HG02759 (cell line): ENCODE data around the gene MRPL24.
A peak's percentile ranks its signal among the peaks of the same experiment; 100 is the strongest.

ENCODE experiments used
- ATAC-seq: cut with Tn5 transposase; IDR thresholded peaks from one replicate; pipeline ENCODE4 v1.9.1; 2021; ENCODE audit warnings: mild to moderate bottlenecking, moderate library complexity; ENCODE audit not compliant: unreplicated experiment

The MRPL24 gene

DNA sequence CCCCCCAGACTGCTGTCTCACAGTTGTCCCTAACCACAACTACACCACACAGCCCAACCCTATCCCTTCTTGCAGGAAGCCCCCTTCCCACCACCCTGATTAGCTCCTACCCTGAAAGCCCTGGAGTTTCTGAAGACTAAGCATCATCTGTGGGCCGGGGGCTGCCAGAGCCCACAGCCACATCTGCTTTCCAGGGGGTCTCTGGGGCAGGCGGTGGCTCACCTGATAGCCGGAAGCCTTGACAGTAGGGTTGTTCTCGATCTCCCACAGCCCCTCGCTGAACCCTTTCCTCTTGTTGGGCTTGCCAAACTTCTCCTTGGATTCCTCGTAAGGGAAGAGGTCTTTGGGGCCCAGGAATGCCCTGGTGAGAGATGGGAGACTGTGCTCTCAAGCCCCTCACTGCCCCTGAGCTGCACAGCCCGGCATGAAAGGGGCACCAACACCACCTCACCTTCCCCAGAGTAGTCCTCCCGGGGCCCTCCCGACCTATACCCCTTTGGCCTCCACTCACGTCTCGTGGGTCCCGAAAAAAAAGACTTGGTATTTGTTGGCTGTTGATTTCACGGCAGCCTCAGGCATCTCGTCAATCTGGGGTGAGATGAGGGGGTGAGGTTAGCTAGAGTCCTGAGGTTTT, 4.0 kb upstream of the MRPL24 start:
- no peak for ATAC-seq

DNA sequence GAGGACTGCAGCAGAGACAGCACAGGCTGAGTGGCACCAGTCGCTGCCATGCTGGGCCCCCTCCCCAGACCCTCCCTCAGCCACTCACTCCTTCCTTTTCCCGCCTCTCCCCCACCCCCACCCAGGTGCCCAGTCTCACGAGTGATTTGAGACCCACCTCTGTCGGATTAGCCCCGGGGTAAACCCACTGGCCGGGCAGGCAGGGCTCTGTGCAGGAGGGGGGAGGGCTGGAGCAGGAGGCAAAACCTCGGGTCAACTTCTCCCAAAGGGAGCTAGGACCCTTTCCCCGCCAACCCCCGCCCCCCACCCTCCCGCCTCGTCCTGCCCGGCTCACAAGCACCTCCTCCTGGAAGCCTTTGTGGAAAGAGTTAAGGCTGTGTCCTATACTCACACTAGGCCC, 3.5 kb upstream of the MRPL24 start:
- no peak for ATAC-seq

DNA sequence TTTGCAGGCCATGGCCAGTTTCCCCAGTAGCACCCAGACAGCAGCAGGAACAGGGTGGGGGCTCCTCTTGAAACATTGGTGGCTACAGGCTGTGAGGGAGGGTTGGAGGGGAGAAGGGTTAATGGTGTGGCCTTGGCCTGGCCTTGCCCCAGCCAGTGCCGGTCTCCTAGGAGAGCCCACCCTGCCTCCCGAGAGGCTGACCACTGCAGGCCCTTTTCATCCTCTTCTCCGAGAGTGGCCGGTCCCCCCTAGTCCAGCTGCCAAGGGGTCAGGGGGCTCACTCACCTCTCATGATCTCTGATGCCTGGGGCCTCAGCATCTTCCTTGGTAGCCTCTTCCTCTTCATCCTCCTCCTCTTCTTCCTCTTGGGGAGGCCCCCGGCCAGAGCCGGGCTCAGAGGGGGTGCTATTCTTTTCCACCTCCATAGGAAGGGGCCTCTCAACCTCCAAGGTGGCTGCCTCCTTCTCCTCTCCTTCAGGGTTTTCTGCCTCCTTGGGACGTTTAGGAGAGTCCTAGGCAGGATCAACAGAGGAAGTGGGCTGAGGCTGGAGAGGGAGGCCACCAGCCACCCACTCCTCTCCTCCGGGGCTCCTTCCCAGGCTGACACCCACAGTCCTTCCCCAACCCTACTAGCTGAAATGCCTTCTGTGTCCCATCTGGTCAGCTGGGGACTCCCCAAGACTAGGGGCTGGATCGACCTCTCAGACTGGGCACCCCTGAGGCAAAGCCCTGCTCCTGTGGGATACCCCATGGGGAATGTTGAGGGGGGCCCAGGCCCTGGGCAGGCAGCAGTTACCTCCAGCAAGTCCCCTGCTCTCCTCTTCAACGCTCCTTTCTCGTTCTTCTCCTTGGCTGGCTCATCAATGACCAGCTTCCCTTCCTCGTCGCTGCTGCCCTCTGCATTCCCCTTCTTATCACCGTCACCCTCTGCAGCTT, 2.7 kb upstream of the MRPL24 start:
- no peak for ATAC-seq

DNA sequence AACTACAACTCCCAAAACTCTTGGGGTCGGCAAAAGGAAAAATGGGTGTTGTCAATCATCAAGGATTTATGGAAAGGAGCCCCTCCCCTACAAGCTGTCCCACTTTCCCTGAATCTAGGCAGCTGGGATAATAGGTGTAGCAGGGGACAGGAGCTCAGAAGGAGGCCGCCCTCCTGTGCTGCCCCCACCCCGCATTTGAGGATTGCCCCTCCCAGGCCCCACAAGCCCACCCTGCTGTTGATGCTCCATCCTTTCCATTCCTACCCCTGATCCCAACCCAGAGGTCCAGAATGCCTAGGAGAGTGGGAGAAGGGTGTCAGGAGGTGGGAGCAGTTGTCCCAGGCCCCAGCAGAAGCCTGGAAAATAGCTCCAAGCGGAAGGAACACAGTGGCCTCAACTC, 1.9 kb upstream of the MRPL24 start:
- no peak for ATAC-seq

DNA sequence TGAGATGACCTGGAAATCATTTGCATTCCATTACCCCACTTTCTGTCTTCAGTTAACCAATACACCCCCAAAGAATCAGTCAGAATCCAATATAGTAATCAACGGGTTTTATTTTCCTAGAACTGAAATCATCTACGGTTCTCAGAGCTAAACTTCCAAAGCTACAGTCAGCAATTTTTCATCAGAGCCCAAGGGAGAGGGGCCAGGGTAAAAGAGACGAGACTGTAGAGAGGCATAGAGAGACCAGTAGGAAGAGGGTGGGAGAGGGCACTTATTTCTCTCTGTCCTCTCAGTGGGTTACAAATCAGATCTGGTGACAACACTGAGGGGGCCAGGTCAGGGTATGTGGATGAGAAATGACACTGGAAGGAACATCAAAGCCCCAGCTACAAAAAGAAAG, 1.1 kb upstream of the MRPL24 start:
- no peak for ATAC-seq

DNA sequence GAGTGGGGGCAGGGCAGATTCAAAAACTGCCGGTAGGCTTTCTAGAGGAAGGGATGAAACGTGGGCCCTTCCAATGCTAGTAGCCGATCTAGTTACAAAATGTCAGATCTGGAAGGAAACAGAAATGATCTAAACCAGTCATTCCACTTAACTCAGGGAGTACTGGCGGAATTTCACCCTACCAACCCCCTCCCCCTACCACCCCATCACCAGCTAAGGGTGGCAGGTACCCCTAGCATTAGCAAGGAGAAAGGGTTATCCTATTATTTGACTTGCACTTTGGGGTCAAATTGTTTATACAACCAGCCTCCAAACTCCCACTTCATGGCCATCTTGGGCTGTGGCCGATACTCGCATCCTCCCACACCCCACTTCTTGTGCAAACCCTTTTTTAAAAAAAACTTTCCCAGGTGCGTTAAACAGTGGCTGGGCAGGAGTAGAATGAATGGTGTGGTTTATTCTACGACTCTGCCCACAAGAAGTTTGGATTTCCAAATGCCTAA, 644 bp upstream of the MRPL24 start:
- ATAC-seq = no peak

DNA sequence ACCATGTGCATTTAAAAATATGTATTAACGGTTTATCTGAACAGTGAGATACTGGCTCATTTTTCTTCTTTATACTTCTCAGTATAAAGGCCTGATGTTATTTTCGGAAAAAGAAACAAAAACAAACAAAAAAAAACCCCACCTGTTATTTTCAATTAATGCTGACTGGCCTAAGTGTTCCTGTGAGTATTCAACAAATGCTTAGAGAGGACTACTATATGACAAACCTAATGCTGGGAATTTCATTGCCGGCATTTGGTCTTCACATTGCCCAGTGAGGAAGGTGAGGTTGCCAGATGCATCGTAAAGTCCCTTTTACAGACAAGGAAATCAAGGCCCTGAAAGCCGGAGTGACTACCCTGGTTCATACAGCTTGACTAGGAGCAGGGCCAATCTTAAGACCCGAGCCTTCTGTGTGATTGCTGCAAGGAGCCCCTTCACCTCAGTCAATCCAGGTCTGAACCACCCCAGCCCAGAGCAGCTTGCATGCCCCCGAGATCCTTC, 599 bp downstream of the MRPL24 start:
- no peak for ATAC-seq

DNA sequence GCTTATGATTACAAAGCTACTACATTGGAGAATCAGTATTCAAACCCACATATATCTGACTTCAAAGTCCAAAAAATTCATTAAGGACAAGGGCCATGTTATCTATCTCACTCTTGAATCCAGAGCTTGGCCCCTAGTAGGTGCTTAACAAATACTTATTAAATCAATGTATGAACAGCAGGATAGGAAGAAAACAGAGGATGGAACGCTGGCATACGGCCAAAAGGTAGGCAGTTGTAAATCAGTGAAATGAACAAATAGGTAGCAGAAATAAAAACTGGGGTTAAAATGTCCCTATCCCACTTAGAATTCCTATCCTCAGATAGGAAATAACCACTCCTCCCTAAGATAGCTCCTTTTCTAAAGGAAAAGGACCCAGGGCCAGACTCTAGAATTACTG, 2.0 kb downstream of the MRPL24 start:
- no peak for ATAC-seq

DNA sequence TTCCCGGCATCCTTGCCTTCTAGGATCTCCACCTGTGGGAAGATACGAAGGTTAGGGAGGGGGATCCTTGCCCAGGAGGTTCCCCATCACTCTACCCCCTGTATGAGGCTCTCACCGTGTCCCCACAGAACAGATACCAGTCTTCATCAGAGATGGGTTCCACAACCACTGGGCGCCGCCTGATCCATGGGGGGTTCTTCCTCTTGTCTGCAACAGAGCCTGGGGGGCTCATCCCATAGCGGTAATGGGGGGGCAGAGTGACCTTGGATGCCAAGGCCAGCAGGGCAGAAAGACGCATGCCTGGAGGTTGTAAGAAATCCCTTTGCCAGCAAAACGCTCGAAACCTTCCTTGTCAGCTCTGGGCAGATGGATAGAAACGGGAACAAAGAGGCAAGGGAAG, 2.5 kb downstream of the MRPL24 start:
- no peak for ATAC-seq

DNA sequence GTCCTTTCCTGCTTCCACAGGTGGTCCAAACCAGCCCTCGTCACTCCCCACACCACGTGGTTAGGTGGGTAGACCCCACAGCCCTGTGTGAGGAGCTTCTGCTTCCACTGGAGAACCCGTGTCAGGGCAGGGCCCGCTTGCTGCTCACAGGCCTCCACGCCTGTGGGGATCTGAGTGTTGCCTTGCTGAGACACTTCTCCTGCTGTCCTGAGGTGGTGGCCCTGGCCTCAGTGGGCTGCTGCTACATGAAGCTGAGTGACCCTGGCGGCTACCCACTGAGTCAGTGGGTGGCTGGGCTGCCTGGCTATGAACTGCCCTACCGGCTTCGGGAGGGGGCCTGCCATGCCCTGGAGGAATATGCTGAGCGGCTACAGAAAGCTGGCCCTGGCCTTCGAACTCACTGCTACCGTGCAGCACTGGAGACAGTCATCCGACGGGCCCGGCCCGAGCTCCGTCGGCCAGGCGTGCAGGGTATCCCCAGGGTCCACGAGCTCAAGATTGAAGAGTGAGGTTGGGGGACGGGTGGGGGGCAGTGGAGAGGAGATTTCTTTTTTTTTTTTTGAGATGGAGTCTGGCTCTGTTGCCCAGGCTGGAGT, 6.8 kb downstream of the MRPL24 start:
- ATAC-seq = no peak

DNA sequence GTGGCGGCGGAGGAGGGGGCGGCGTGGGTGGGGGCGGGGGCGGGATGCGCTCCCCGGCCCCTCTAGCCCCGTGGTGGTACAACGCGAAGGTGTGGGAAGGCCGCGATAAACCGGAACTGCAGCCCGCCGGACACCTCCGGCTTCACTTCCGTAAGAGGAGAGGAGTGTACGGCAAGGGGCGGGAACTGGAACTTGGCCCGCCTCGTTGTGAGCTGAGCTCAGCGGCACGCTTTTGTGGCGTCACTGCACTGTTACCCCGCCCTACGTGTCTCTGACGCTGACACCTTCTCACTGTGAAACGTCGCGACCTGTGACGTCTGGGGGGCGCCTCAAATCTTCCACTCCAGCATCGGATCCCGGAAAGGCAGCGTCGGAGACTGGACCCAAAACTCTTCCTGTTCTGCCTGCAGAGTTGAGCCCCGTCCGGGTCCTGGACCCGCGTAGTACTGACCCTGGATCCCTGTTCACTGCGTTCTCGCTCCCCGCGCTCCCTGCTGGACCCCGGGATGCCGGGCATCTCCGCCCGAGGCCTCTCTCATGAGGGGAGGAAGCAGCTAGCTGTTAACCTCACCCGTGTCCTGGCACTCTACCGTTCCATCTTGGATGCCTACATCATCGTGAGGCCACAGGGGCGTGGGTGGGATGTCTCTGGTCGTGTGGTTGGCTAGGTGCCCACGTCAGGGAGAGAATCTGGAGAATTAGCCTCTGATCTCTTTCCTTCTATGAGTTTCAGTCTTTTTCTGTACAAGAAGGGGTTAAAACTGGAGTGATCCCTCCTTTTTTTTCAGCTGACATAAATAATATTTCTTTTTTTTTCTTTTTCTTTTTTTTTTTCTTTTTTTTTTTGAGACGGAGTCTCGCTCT, 12.1 kb downstream of the MRPL24 start, which contains the start of gene ISG20L2:
Gene ISG20L2 (minus strand): TSS at position 168 of the 864 bp plus-strand sequence. CDS start 1,114 bp downstream, outside the sequence.
- peak; percentile 91 for ATAC-seq

DNA sequence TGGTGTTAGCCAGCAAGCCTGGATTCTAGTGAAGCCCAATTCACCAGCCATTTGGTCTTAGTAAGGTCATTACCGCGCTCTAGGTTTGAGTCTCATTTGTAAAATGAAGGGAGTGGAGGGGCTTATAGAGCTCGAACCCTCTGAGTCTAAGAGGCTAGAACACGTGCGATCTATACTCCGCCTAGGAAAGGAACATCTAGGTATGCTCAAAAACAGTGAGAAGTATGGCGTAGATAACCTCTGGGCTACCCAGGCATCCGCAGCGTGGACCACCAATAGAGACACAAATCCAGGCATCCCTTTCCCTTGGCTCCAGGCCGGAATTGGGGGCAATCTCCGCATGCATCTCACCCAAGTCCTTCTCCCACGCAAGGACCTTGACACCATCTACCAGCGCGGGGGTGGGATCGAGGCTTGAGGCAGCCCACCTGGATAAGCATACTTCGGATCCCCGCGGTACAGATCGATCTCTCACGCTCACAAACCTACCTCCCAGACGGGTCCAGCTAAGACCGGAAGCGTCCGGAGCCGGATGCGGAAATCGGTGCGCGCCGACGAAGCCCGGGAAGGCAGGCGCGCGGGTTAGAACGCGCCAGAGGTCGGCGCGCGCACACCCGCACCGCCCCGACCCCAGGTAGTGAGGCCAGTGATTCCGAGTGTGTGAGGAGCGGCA, 12.8 kb downstream of the MRPL24 start, which contains the start of gene METTL25B:
Gene METTL25B (plus strand): TSS at position 544 of the 673 bp plus-strand sequence. CDS start 636 bp downstream, outside the sequence.
- ATAC-seq = peak; percentile 70

DNA sequence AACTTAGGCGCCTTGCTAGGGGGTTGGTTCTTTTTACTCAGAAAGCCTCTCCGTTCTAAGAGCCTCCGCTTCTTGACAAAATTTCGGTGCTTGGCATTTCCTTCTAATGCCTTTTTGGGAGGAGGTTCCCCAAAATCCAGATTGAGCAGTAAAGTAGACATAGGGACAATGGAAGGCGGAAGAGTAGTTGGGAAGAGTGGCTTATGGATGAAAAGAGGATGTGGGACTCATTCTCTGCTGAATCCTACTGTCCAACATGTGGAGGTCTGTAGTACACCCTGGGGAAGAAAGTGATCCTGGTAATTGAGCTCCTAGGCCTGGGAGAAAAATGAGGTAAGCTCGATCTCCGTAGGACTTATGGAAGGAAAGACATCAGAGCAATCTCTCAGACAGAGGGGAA, 13.4 kb downstream of the MRPL24 start:
- no peak for ATAC-seq

DNA sequence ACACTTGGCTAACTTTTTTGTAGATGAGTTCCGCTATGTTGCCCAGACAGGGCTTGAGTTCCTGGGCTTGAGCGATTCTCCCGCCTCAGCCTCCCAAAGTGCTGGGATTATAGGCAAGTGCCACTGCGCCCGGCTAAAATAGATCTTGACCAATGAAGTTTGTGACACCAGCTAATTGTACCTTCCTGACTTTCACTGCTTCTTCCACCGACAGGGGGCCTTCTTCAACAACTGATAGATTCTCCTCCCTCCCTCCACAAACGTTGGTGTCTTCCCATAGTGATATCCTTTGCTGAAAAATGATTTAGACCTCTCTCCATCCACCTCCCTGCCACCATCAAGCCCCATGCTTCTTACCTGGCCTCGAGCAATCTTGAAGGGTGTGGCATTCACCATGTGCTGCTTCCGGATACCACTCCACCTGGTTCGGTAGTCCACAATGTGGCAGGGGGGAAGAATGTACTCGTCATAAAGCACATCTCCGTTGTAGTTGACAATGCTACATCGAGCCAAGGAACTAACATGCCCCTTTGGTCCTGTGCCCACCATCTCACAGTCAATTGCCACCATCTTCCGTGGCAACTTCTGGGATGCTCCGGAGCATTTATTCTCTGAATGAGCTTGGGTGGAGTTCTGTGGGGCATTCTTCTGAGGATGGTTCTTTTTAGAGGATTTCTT, 14.2 kb downstream of the MRPL24 start:
- ATAC-seq = no peak

DNA sequence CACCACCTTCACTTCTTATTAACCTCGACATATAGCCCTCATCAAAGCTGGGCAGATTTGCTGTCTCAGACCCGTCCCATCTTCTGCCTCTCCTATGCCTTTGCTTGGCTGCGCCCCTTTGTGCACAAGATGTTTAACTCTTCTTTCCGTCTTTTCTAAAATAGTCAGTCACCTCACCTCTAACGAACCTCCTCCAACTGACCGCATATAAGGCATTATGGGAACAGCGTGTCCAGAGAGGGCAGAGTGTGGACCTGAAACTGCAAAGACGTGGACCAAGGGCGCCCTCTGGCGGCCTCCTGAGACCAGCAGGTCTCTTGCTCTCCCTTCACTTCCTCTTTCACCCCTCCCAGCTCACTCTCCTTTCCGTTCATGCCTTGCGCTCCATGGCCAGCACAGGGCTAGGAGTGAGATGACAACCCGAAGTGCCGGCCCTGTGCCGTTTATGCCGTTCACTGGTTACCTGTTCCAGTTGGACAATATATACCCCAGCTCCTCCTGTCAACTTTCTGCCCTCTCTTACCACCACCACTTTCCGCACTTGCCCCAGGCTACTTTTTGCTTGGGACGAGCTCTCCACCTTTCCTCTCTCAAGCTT, 15.1 kb downstream of the MRPL24 start:
- peak; percentile 32 for ATAC-seq

DNA sequence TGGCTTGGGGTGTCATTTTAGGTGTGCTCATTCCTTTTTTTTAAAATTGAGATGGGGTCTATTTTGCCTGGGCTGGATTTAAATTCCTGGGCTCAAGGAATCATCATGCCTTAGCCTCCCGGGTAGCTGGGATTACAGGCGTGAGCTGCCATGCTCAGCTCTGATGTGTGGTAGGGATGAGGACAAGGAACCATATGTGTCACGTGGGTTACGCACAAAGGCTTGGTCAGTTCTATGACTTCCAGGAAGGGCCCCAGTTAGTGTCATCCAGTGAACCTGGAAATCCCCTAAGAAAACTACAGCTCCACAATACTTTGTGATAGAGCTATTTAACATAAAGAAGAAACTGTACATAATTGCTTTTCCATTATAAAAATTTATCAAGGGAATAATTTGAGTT, 19.4 kb downstream of the MRPL24 start:
- no peak for ATAC-seq

DNA sequence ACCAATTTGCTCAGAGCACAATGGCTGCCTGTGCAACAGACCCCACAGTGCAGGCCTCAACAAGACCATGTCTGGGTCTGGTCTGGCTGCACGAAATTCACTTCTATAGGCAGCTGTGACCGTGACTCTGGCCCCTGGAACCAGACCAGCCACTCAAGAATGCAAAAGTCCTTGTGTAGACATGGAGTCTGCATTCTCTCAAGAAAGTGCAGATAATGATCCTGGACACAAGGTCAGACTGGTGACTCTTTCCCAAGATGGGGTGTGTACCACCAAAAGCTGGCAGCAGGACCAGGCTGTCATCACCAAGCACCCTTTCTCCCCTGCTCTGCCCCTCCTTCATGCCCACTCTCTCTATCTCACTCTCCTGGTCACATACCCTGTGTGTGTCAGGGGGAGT, 19.8 kb downstream of the MRPL24 start:
- no peak for ATAC-seq

DNA sequence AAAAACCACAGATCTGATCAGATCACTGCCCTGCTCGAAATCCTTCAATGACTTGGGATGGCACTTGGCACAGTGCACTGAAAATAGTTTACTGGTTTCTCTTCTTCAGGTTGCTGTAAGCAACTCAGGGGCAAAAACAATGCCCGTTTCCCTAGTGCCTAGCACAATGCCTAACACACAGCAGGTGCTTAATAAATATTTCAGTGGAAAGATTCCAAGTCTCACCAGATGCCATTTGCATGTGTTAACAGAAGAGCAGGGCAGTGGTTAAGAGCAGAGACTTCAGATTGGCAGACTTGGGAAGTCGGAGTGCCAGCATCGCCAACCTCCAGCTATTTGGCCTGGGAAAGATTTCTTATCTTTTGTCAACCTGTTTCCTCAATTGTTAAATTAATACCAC, 23.5 kb downstream of the MRPL24 start:
- no peak for ATAC-seq

DNA sequence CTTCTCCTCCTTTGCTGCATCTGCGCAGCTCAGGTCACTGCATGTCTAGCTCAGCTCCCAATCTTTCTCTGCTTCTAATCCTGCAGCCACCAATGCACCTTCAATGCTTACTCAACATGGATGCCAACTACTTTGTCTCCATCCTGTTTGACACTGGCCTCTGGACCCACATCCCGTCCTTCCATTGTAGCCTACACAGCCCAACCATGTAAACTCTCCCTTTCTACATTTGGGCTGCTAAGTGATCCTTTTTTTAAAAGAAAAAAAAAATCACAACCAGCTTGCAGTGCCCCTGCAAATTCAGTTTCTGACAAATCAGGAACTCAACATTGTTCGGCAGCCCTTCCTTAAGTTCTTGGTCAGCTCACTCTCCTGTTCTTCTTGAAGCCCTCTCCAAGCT, 26.1 kb downstream of the MRPL24 start:
- no peak for ATAC-seq
